Measurements from ENCODE around the gene RAD51B. TPM values are rescaled to one million over a fixed set of nuclear protein-coding genes. Genes with fewer than 3 reads are reported as not detected.

The RAD51B gene
- total RNA-seq, 1 donor from 2014 or later: 28.5 TPM

GRCh38 chr14:68703093-68703492, 883.5 kb downstream of the RAD51B start:
- intact Hi-C loops (cut with DNase I): no loop called here
- Histone ChIP-seq H3K27me3 (no peaks in the 10 kb centered on the region), H3K36me3 (no peaks in the 10 kb centered on the region), H3K27ac (peak overlapping the region; percentile 74), H3K4me1 (peaks cover 47% of the 10 kb centered on the region), H3K4me3 (no peak overlapping the region), H3K9me3 (no peaks in the 10 kb centered on the region)
- peak; percentile 21 to 23 for TF ChIP-seq POLR2AphosphoS5 (IDR thresholded peaks at IDR 0.05; ENCODE audit: insufficient read depth in 1 of 2, low read depth in 1 of 2)
- no peak for TF ChIP-seq POLR2A (IDR thresholded peaks at IDR 0.05)
- DNase-seq (ENCODE audit: extremely low spot score in 2 of 2): no peak

GRCh38 chr14:68704736-68705720, 885.4 kb downstream of the RAD51B start:
- Histone ChIP-seq H3K4me3 (no peak overlapping the region), H3K4me1 (peaks cover 47% of the 10 kb centered on the region), H3K27me3 (no peaks in the 10 kb centered on the region), H3K36me3 (no peaks in the 10 kb centered on the region), H3K27ac (peak overlapping the region; percentile 74), H3K9me3 (no peaks in the 10 kb centered on the region)
- intact Hi-C loops (cut with DNase I): no loop called here
- DNase-seq (ENCODE audit: extremely low spot score in 2 of 2): no peak
- no peak for TF ChIP-seq CTCF (IDR thresholded peaks at IDR 0.05)
- TF ChIP-seq POLR2AphosphoS5 (IDR thresholded peaks at IDR 0.05; ENCODE audit: insufficient read depth in 1 of 2, low read depth in 1 of 2): peak in 1 of 2 donors; percentile 12

- intact Hi-C loops (cut with DNase I): no loop called here
- TF ChIP-seq CTCF (IDR thresholded peaks at IDR 0.05) (no peak), POLR2AphosphoS5 (IDR thresholded peaks at IDR 0.05; ENCODE audit: insufficient read depth in 1 of 2, low read depth in 1 of 2) (peak; percentile 48 to 51), POLR2A (IDR thresholded peaks at IDR 0.05) (no peak)
- Histone ChIP-seq H3K4me1 (peaks cover 47% of the 10 kb centered on the region), H3K27ac (peak overlapping the region; percentile 74), H3K4me3 (no peak overlapping the region), H3K27me3 (no peaks in the 10 kb centered on the region), H3K36me3 (no peaks in the 10 kb centered on the region), H3K9me3 (no peaks in the 10 kb centered on the region)
- no peak for DNase-seq (ENCODE audit: extremely low spot score in 2 of 2)
Measured at GRCh38 chr14:68705741-68706283, 886.2 kb downstream of the RAD51B start.

GRCh38 chr14:68707482-68707881, 887.9 kb downstream of the RAD51B start:
- peak overlapping the region; percentile 43 for H3K27ac ChIP-seq
- intact Hi-C loops (cut with DNase I): no loop called here
- no peaks in the 10 kb centered on the region for H3K27me3 ChIP-seq
- H3K9me3 ChIP-seq: no peaks in the 10 kb centered on the region
- H3K36me3 ChIP-seq: no peaks in the 10 kb centered on the region
- H3K4me1 ChIP-seq: peaks cover 47% of the 10 kb centered on the region
- DNase-seq (ENCODE audit: extremely low spot score in 2 of 2): no peak
- no peak overlapping the region for H3K4me3 ChIP-seq
- TF ChIP-seq POLR2A (IDR thresholded peaks at IDR 0.05): no peak
- no peak for TF ChIP-seq CTCF (IDR thresholded peaks at IDR 0.05)
- no peak for TF ChIP-seq POLR2AphosphoS5 (IDR thresholded peaks at IDR 0.05; ENCODE audit: insufficient read depth in 1 of 2, low read depth in 1 of 2)

GRCh38 chr14:68708343-68708742, 888.8 kb downstream of the RAD51B start:
- Histone ChIP-seq H3K4me1 (peaks cover 45% of the 10 kb centered on the region), H3K9me3 (no peaks in the 10 kb centered on the region), H3K27me3 (no peaks in the 10 kb centered on the region), H3K36me3 (no peaks in the 10 kb centered on the region), H3K27ac (peak overlapping the region; percentile 43), H3K4me3 (no peak overlapping the region)
- TF ChIP-seq CTCF (IDR thresholded peaks at IDR 0.05): no peak
- no peak for TF ChIP-seq POLR2AphosphoS5 (IDR thresholded peaks at IDR 0.05; ENCODE audit: insufficient read depth in 1 of 2, low read depth in 1 of 2)
- no peak for TF ChIP-seq POLR2A (IDR thresholded peaks at IDR 0.05)
- DNase-seq (ENCODE audit: extremely low spot score in 2 of 2): no peak
- intact Hi-C loops (cut with DNase I): no loop called here

Data from vagina (tissue), 2 donors.